Measurements from ENCODE around the gene ZBTB16. TPM values are rescaled to one million over a fixed set of nuclear protein-coding genes. Genes with fewer than 3 reads are reported as not detected.

Gene ZBTB16
- total RNA-seq, 1 donor from 2014 or later: 21.9 TPM

GRCh38 chr11:114172055-114172861 is 112.7 kb downstream of the ZBTB16 start:
- no peak for TF ChIP-seq CTCF (IDR thresholded peaks at IDR 0.05)
- Mint-ChIP-seq H3K4me3 (ENCODE audit: unreplicated experiment) (no peak overlapping the region), H3K9me3 (ENCODE audit: low read depth) (no peaks in the 10 kb centered on the region), H3K4me1 (ENCODE audit: low read depth) (peaks cover 90% of the 10 kb centered on the region), H3K36me3 (ENCODE audit: low read depth) (peaks cover 4% of the 10 kb centered on the region), H3K27ac (ENCODE audit: unreplicated experiment) (peak overlapping the region; percentile 84), H3K27me3 (ENCODE audit: low read depth) (no peaks in the 10 kb centered on the region)
- DNase-seq (ENCODE audit: low spot score): no peak

DNA sequence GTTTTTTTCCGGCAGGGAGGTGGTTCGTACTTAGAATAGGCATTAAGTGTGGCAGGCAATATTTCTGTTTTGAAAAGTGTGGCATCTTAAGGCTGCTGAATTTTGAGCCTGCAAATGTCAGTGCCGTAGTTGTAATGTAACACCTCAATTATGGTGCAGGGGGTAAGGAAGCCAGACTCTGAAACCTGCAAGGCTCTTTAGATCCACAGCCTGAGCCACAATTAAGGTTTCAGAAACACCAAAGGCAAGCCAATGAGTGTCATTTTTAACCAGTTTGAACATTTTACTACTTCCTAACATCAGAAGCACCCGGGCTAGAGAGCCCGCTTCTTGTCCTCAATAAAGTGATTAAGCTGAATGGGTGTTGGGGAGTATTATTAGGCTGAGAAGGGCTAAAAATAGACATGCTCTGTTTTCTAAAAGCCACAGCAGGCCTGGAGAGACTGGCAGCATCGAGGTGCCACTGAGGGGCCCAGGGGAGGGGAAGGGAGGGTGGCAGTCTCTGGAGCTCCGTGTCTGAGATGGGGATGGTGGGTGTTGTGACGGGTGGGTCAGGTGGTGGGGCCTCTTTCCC is 113.4 kb downstream of the ZBTB16 start:
- no peaks in the 10 kb centered on the region for H3K9me3 Mint-ChIP-seq (ENCODE audit: low read depth)
- no peaks in the 10 kb centered on the region for H3K27me3 Mint-ChIP-seq (ENCODE audit: low read depth)
- no peak for DNase-seq (ENCODE audit: low spot score)
- TF ChIP-seq CTCF (IDR thresholded peaks at IDR 0.05): no peak
- H3K27ac Mint-ChIP-seq (ENCODE audit: unreplicated experiment): peak overlapping the region; percentile 23
- H3K36me3 Mint-ChIP-seq (ENCODE audit: low read depth): peaks cover 4% of the 10 kb centered on the region
- peaks cover 90% of the 10 kb centered on the region for H3K4me1 Mint-ChIP-seq (ENCODE audit: low read depth)
- H3K4me3 Mint-ChIP-seq (ENCODE audit: unreplicated experiment): no peak overlapping the region

GRCh38 chr11:114173843-114174242 is 114.3 kb downstream of the ZBTB16 start:
- no peaks in the 10 kb centered on the region for H3K9me3 Mint-ChIP-seq (ENCODE audit: low read depth)
- no peak overlapping the region for H3K27ac Mint-ChIP-seq (ENCODE audit: unreplicated experiment)

DNA sequence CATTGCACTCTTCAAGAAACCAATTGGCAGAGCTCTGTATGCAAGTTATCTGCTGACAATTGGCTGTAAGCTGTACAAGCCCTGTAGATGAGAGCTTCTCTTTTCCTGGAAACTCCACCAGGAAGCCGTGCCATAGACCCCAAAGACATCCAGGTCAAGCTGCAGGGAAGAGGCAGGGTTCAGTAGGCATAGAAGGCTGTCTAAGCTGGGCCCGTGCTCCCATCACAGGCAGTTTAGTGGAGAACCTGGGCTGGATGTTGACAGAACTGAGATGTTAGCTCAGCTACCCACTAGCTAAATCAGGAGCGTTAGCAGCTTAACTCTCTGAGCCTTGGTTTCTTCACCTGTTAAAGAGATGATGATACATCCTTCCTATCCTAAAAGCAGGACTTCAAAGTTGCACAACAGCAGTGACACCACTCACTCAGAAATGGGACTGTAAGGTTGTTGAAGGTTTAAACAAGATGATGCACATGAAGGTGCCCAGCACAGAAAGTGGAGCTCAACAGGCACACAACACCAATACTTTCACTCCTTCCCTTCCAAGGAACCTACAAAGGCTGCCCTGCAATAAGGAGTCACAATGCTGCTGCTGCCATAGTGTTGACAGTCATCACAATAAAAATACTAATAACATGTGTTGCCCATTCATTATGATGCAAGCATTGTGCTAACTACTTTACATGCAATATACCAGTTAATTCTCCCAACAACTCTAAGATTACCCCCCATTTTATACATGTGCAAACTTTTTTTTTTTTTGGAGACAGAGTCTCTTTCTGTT is 115.4 kb downstream of the ZBTB16 start:
- Mint-ChIP-seq H3K4me1 (ENCODE audit: low read depth) (peaks cover 90% of the 10 kb centered on the region), H3K36me3 (ENCODE audit: low read depth) (peaks cover 4% of the 10 kb centered on the region), H3K4me3 (ENCODE audit: unreplicated experiment) (no peak overlapping the region), H3K27ac (ENCODE audit: unreplicated experiment) (no peak overlapping the region), H3K9me3 (ENCODE audit: low read depth) (no peaks in the 10 kb centered on the region), H3K27me3 (ENCODE audit: low read depth) (no peaks in the 10 kb centered on the region)
- no peak for DNase-seq (ENCODE audit: low spot score)
- no peak for TF ChIP-seq CTCF (IDR thresholded peaks at IDR 0.05)

More at GRCh38 chr11:114173843-114174242, 114.3 kb downstream of the ZBTB16 start:
- Mint-ChIP-seq H3K4me1 (ENCODE audit: low read depth) (peaks cover 90% of the 10 kb centered on the region), H3K36me3 (ENCODE audit: low read depth) (peaks cover 4% of the 10 kb centered on the region), H3K4me3 (ENCODE audit: unreplicated experiment) (no peak overlapping the region), H3K27me3 (ENCODE audit: low read depth) (no peaks in the 10 kb centered on the region)
- TF ChIP-seq CTCF (IDR thresholded peaks at IDR 0.05): no peak
- no peak for DNase-seq (ENCODE audit: low spot score)

- H3K36me3 Mint-ChIP-seq (ENCODE audit: low read depth): peaks cover 4% of the 10 kb centered on the region
- DNase-seq (ENCODE audit: low spot score): no peak
- no peak overlapping the region for H3K27ac Mint-ChIP-seq (ENCODE audit: unreplicated experiment)
- no peaks in the 10 kb centered on the region for H3K27me3 Mint-ChIP-seq (ENCODE audit: low read depth)
- H3K4me3 Mint-ChIP-seq (ENCODE audit: unreplicated experiment): no peak overlapping the region
- H3K4me1 Mint-ChIP-seq (ENCODE audit: low read depth): peaks cover 94% of the 10 kb centered on the region
- H3K9me3 Mint-ChIP-seq (ENCODE audit: low read depth): no peaks in the 10 kb centered on the region
- TF ChIP-seq CTCF (IDR thresholded peaks at IDR 0.05): no peak
Measured at GRCh38 chr11:114175706-114176105, 116.2 kb downstream of the ZBTB16 start.
